PC-3 (cell line): ENCODE results near the gene APCDD1L. TPM values are rescaled to one million over a fixed set of nuclear protein-coding genes. Genes with fewer than 3 reads are reported as not detected.
A peak's percentile ranks its signal among the peaks of the same experiment; 100 is the strongest.

ENCODE experiments used
- ATAC-seq: fragments of 200-7000 bp; cut with Tn5 transposase; 2 replicates; pipeline ENCODE4 v1.9.1; 2020; ENCODE audit warnings: mild to moderate bottlenecking, moderate library complexity
- BruUV-seq: library from RNA; stranded (reverse); fragments of 400-500 nt; replicated peaks from 2 replicates; lab custom pipeline; 2021; lab: Mats Ljungman, UMichigan
- CTCF ChIA-PET: fragments of 300-600 bp; sonication (Branson Sonifier 250); formaldehyde crosslinking; loops from one replicate; lab custom pipeline; 2022; ENCODE audit warnings: antibody characterized with exemption; lab: Charles Lee
- POLR2A ChIA-PET: fragments of 300-600 bp; sonication (Branson Sonifier 250); formaldehyde crosslinking; loops from one replicate; lab custom pipeline; 2022; ENCODE audit warnings: antibody characterized with exemption; ENCODE audit not compliant: unreplicated experiment; lab: Charles Lee
- DNase-seq: peaks from one replicate; pipeline ENCODE4 v3.0.0-alpha.2; 2015
- H2AFZ ChIP-seq: fragments of 300-600 bp; sonication (generic); 2 replicates; pipeline ENCODE4 v1.6.0; 2016; ENCODE audit warnings: antibody characterized with exemption, low read length
- H3F3A ChIP-seq: fragments of 300-600 bp; sonication (generic); one replicate; pipeline ENCODE4 v1.6.0; 2017; ENCODE audit warnings: antibody characterized with exemption, low read length, control low read depth, mild to moderate bottlenecking; ENCODE audit not compliant: unreplicated experiment
- H3K27ac ChIP-seq: fragments of 300-600 bp; sonication (generic); 2 replicates; pipeline ENCODE4 v1.5.1; 2016; ENCODE audit warnings: mild to moderate bottlenecking, low read length
- H3K27me3 ChIP-seq: fragments of 300-600 bp; sonication (generic); 2 replicates; pipeline ENCODE4 v1.6.1; 2016; ENCODE audit warnings: low read length, mixed read lengths
- H3K36me3 ChIP-seq: fragments of 300-600 bp; sonication (generic); 2 replicates; pipeline ENCODE4 v1.6.1; 2016; ENCODE audit warnings: low read depth, mixed run types, low read length, mixed read lengths
- H3K4me1 ChIP-seq: fragments of 300-600 bp; sonication (generic); 2 replicates; pipeline ENCODE4 v1.5.1; 2016; ENCODE audit warnings: low read length; ENCODE audit not compliant: insufficient read depth
- H3K4me2 ChIP-seq: fragments of 300-600 bp; sonication (generic); 2 replicates; pipeline ENCODE4 v1.6.0; 2016; ENCODE audit warnings: low read length
- H3K4me3 ChIP-seq: fragments of 300-600 bp; sonication (generic); 2 replicates; pipeline ENCODE4 v1.5.1; 2016; ENCODE audit warnings: mild to moderate bottlenecking, low read length, mixed read lengths
- H3K79me2 ChIP-seq: fragments of 300-600 bp; sonication (generic); 2 replicates; pipeline ENCODE4 v1.6.1; 2017; ENCODE audit warnings: low read length, mixed read lengths
- H3K9ac ChIP-seq: fragments of 300-600 bp; sonication (generic); 2 replicates; pipeline ENCODE4 v1.6.0; 2016; ENCODE audit warnings: mild to moderate bottlenecking, low read length
- H3K9me2 ChIP-seq: fragments of 300-600 bp; sonication (generic); replicated peaks from 2 replicates; pipeline ENCODE4 v1.6.1; 2016; ENCODE audit warnings: mixed run types, low read length, mixed read lengths
- H3K9me3 ChIP-seq: fragments of 300-600 bp; sonication (generic); 2 replicates; pipeline ENCODE4 v1.6.1; 2016; ENCODE audit warnings: low read length, mixed read lengths
- H4K20me1 ChIP-seq: fragments of 300-600 bp; sonication (generic); 2 replicates; pipeline ENCODE4 v1.6.1; 2016; ENCODE audit warnings: low read length, mixed read lengths
- CTCF ChIP-seq: fragments of 300-600 bp; sonication (generic); conservative IDR thresholded peaks from 2 replicates; pipeline ENCODE4 v1.5.1; 2017; ENCODE audit warnings: antibody characterized with exemption, low read depth, mild to moderate bottlenecking, low read length
- EZH2 ChIP-seq: fragments of 300-600 bp; sonication (generic); IDR thresholded peaks from one replicate; pipeline ENCODE4 v1.6.1; 2017; ENCODE audit warnings: antibody characterized with exemption, mild to moderate bottlenecking, low read length; ENCODE audit not compliant: unreplicated experiment
- EZH2phosphoT487 ChIP-seq: fragments of 300-600 bp; sonication (generic); IDR thresholded peaks from 2 replicates; pipeline ENCODE4 v1.6.1; 2018; ENCODE audit warnings: mild to moderate bottlenecking, antibody characterized with exemption, low read length, borderline replicate concordance
- intact Hi-C: fragments of 100-400 bp; cut with micrococcal nuclease; formaldehyde crosslinking; loops from 2 replicates; pipeline ENCODE4 v1.9.0; 2023
- total RNA-seq: library from RNA; depleted of rRNA; stranded (reverse); fragments of >200 nt; gene quantifications from 2 replicates; pipeline ENCODE4 v1.2.3, GENCODE V29; 2014

The APCDD1L gene
- total RNA-seq, 1 experiment from 2014 or later, result 2.0 TPM

- intact Hi-C loops, result no loop called here
- H3K36me3 ChIP-seq, result peaks cover 24% of the 10 kb centered on the region; the same call in 1 of the 2 replicates
These were observed 11.2 kb upstream of the APCDD1L start for GRCh38 chr20:58526411-58526810.

GRCh38 chr20:58524814-58525213 lies 9.6 kb upstream of the APCDD1L start:
- Histone ChIP-seq H3F3A (no peaks in the 10 kb centered on the region), H2AFZ (peak overlapping the region; percentile 27; the same call in 1 of the 2 replicates), H3K79me2 (no peaks in the 10 kb centered on the region), H3K9me2 (no peaks in the 10 kb centered on the region), H3K4me1 (peaks cover 14% of the 10 kb centered on the region), H3K4me2 (peak overlapping the region; percentile 8; the same call in 1 of the 2 replicates), H4K20me1 (no peaks in the 10 kb centered on the region), H3K9me3 (peaks cover 26% of the 10 kb centered on the region; the same call in 1 of the 2 replicates), H3K4me3 (no peak overlapping the region), H3K27me3 (no peaks in the 10 kb centered on the region), H3K36me3 (peaks cover 17% of the 10 kb centered on the region; the same call in 1 of the 2 replicates), H3K27ac (peak overlapping the region; percentile 61), H3K9ac (peak overlapping the region; percentile 30; the same call in 1 of the 2 replicates)
- intact Hi-C loops, result no loop called here
- ChIA-PET CTCF (no interaction called here), POLR2A (no interaction called here)
- ATAC-seq (peak; percentile 74), DNase-seq (peak; percentile 88)
- TF ChIP-seq CTCF (no peak), EZH2 (no peak)
- BruUV-seq, result no TSS peak

More at GRCh38 chr20:58526411-58526810, 11.2 kb upstream of the APCDD1L start:
- Histone ChIP-seq H3K27me3 (no peaks in the 10 kb centered on the region), H3K4me1 (peaks cover 14% of the 10 kb centered on the region), H3K9me2 (no peaks in the 10 kb centered on the region), H3K4me2 (no peak overlapping the region), H3K9me3 (peaks cover 36% of the 10 kb centered on the region), H2AFZ (no peak overlapping the region), H3F3A (no peaks in the 10 kb centered on the region), H3K27ac (no peak overlapping the region), H4K20me1 (no peaks in the 10 kb centered on the region), H3K9ac (no peak overlapping the region), H3K4me3 (no peak overlapping the region), H3K79me2 (no peaks in the 10 kb centered on the region)
- ATAC-seq, result no peak
- POLR2A ChIA-PET, result no interaction called here
- no peak for DNase-seq
- CTCF ChIA-PET, result no interaction called here
- TF ChIP-seq EZH2phosphoT487 (no peak), EZH2 (no peak), CTCF (no peak)
- no TSS peak for BruUV-seq

GRCh38 chr20:58523971-58524315 lies 8.7 kb upstream of the APCDD1L start:
- H3K36me3 ChIP-seq, result peaks cover 17% of the 10 kb centered on the region; the same call in 1 of the 2 replicates
- no peaks in the 10 kb centered on the region for H3K9me2 ChIP-seq
- intact Hi-C loops, result no loop called here
- DNase-seq (no peak), ATAC-seq (no peak)
- no peak for TF ChIP-seq EZH2
- no peak for TF ChIP-seq CTCF
- TF ChIP-seq EZH2phosphoT487, result no peak
- H3K79me2 ChIP-seq, result no peaks in the 10 kb centered on the region
- ChIA-PET CTCF (no interaction called here), POLR2A (no interaction called here)
- no peak overlapping the region for H3K4me2 ChIP-seq
- peaks cover 17% of the 10 kb centered on the region; the same call in 1 of the 2 replicates for H3K9me3 ChIP-seq
- H3K4me1 ChIP-seq, result peaks cover 14% of the 10 kb centered on the region
- peak overlapping the region; percentile 61 for H3K27ac ChIP-seq
- H3K4me3 ChIP-seq, result no peak overlapping the region
- no TSS peak for BruUV-seq
- H3K9ac ChIP-seq, result no peak overlapping the region
- H2AFZ ChIP-seq, result no peak overlapping the region
- H3F3A ChIP-seq, result no peaks in the 10 kb centered on the region
- no peaks in the 10 kb centered on the region for H3K27me3 ChIP-seq
- no peaks in the 10 kb centered on the region for H4K20me1 ChIP-seq
